ENCODE measurements around the gene CACNA1G.

CACNA1G gene

GRCh38 chr17:50560185-50560824 lies at the start of gene CACNA1G:
TSS of gene CACNA1G (plus strand) at chr17:50560715. CDS start at chr17:50561460, 745 bp downstream.
- DNase-seq: peak; percentile 28 to 76

GRCh38 chr17:50511058-50511457 lies 49.5 kb upstream of the CACNA1G start:
- DNase-seq: no peak

GRCh38 chr17:50513495-50513894 lies 47.0 kb upstream of the CACNA1G start:
- no peak for DNase-seq

GRCh38 chr17:50514388-50514787 lies 46.1 kb upstream of the CACNA1G start:
- no peak for DNase-seq

- DNase-seq: no peak
Measured at GRCh38 chr17:50514936-50515702, 45.4 kb upstream of the CACNA1G start.

- no peak for DNase-seq
Measured at GRCh38 chr17:50517011-50517410, 43.5 kb upstream of the CACNA1G start.

- no peak for DNase-seq
Measured at GRCh38 chr17:50517504-50518383, 42.8 kb upstream of the CACNA1G start.

GRCh38 chr17:50518384-50519023 lies 42.0 kb upstream of the CACNA1G start:
- DNase-seq: no peak

- DNase-seq: no peak
Measured at GRCh38 chr17:50519141-50519834, 41.2 kb upstream of the CACNA1G start.

- DNase-seq: no peak
Measured at GRCh38 chr17:50520483-50520882, 40.0 kb upstream of the CACNA1G start.

- no peak for DNase-seq
Measured at GRCh38 chr17:50521514-50521913, 39.0 kb upstream of the CACNA1G start.

- no peak for DNase-seq
Measured at GRCh38 chr17:50522766-50523165, 37.7 kb upstream of the CACNA1G start.

GRCh38 chr17:50523208-50523607 lies 37.3 kb upstream of the CACNA1G start:
- DNase-seq: no peak

GRCh38 chr17:50524838-50525237 lies 35.7 kb upstream of the CACNA1G start:
- DNase-seq: no peak

- DNase-seq: no peak
Measured at GRCh38 chr17:50527155-50527762, 33.3 kb upstream of the CACNA1G start.

GRCh38 chr17:50527949-50528474 lies 32.5 kb upstream of the CACNA1G start:
- no peak for DNase-seq

GRCh38 chr17:50529849-50530248 lies 30.7 kb upstream of the CACNA1G start:
- DNase-seq: no peak

- DNase-seq: no peak
Measured at GRCh38 chr17:50531428-50532025, 29.0 kb upstream of the CACNA1G start.

GRCh38 chr17:50532452-50533024 lies 28.0 kb upstream of the CACNA1G start, which contains the start of gene EPN3:
TSS of gene EPN3 (plus strand) at chr17:50532735. CDS start at chr17:50536557, 3,822 bp downstream.
- DNase-seq: no peak

- DNase-seq: no peak
Measured at GRCh38 chr17:50533185-50533584, 27.3 kb upstream of the CACNA1G start.

- peak in 1 of 2 experiments; percentile 21 for DNase-seq
Measured at GRCh38 chr17:50533720-50534148, 26.8 kb upstream of the CACNA1G start.
